ENCODE results near the gene TMEM184A.

The TMEM184A gene

GRCh38 chr7:1536455-1536742, 19.6 kb downstream of the TMEM184A start:
- Histone ChIP-seq H3K27ac (ENCODE audit: low read depth, low read length) (peak overlapping the region; percentile 99), H3K27me3 (ENCODE audit: control insufficient read depth, insufficient read depth, low read length) (no peaks in the 10 kb centered on the region), H3K4me1 (ENCODE audit: control insufficient read depth, insufficient read depth, low read length) (peaks cover 25% of the 10 kb centered on the region), H3K9ac (ENCODE audit: low read length) (peak overlapping the region; percentile 16), H3K36me3 (ENCODE audit: control insufficient read depth, insufficient read depth, low read length) (peaks cover 18% of the 10 kb centered on the region), H3K4me3 (ENCODE audit: low read length) (peak overlapping the region; percentile 72)

- no peak overlapping the region for H3K9ac ChIP-seq (ENCODE audit: low read length)
- H3K36me3 ChIP-seq (ENCODE audit: control insufficient read depth, insufficient read depth, low read length) = peaks cover 13% of the 10 kb centered on the region
- H3K4me1 ChIP-seq (ENCODE audit: control insufficient read depth, insufficient read depth, low read length) = peaks cover 26% of the 10 kb centered on the region
- no peak overlapping the region for H3K4me3 ChIP-seq (ENCODE audit: low read length)
- no peaks in the 10 kb centered on the region for H3K27me3 ChIP-seq (ENCODE audit: control insufficient read depth, insufficient read depth, low read length)
- H3K27ac ChIP-seq (ENCODE audit: low read depth, low read length) = peak overlapping the region; percentile 99
Observed at GRCh38 chr7:1535701-1536454, 20.1 kb downstream of the TMEM184A start.

- H3K4me3 ChIP-seq (ENCODE audit: low read length) = no peak overlapping the region
- no peaks in the 10 kb centered on the region for H3K27me3 ChIP-seq (ENCODE audit: control insufficient read depth, insufficient read depth, low read length)
- H3K9ac ChIP-seq (ENCODE audit: low read length) = no peak overlapping the region
- H3K27ac ChIP-seq (ENCODE audit: low read depth, low read length) = no peak overlapping the region
- peaks cover 8% of the 10 kb centered on the region for H3K36me3 ChIP-seq (ENCODE audit: control insufficient read depth, insufficient read depth, low read length)
- peaks cover 26% of the 10 kb centered on the region for H3K4me1 ChIP-seq (ENCODE audit: control insufficient read depth, insufficient read depth, low read length)
Observed at GRCh38 chr7:1535100-1535458, 20.9 kb downstream of the TMEM184A start.

- H3K4me1 ChIP-seq (ENCODE audit: control insufficient read depth, insufficient read depth, low read length) = peaks cover 26% of the 10 kb centered on the region
- H3K27me3 ChIP-seq (ENCODE audit: control insufficient read depth, insufficient read depth, low read length) = no peaks in the 10 kb centered on the region
- H3K9ac ChIP-seq (ENCODE audit: low read length) = no peak overlapping the region
- peak overlapping the region; percentile 92 for H3K27ac ChIP-seq (ENCODE audit: low read depth, low read length)
- peaks cover 3% of the 10 kb centered on the region for H3K36me3 ChIP-seq (ENCODE audit: control insufficient read depth, insufficient read depth, low read length)
- no peak overlapping the region for H3K4me3 ChIP-seq (ENCODE audit: low read length)
Observed at GRCh38 chr7:1534330-1535099, 21.5 kb downstream of the TMEM184A start.

GRCh38 chr7:1533547-1534329, 22.3 kb downstream of the TMEM184A start:
- Histone ChIP-seq H3K4me1 (ENCODE audit: control insufficient read depth, insufficient read depth, low read length) (peaks cover 26% of the 10 kb centered on the region), H3K27me3 (ENCODE audit: control insufficient read depth, insufficient read depth, low read length) (no peaks in the 10 kb centered on the region), H3K36me3 (ENCODE audit: control insufficient read depth, insufficient read depth, low read length) (no peaks in the 10 kb centered on the region), H3K4me3 (ENCODE audit: low read length) (peak overlapping the region; percentile 87), H3K9ac (ENCODE audit: low read length) (peak overlapping the region; percentile 70), H3K27ac (ENCODE audit: low read depth, low read length) (peak overlapping the region; percentile 92)

- Histone ChIP-seq H3K4me1 (ENCODE audit: control insufficient read depth, insufficient read depth, low read length) (peaks cover 22% of the 10 kb centered on the region), H3K27ac (ENCODE audit: low read depth, low read length) (peak overlapping the region; percentile 92), H3K9ac (ENCODE audit: low read length) (peak overlapping the region; percentile 70), H3K27me3 (ENCODE audit: control insufficient read depth, insufficient read depth, low read length) (no peaks in the 10 kb centered on the region), H3K36me3 (ENCODE audit: control insufficient read depth, insufficient read depth, low read length) (no peaks in the 10 kb centered on the region), H3K4me3 (ENCODE audit: low read length) (peak overlapping the region; percentile 87)
Observed at GRCh38 chr7:1533255-1533546, 22.8 kb downstream of the TMEM184A start.

- peaks cover 21% of the 10 kb centered on the region for H3K4me1 ChIP-seq (ENCODE audit: control insufficient read depth, insufficient read depth, low read length)
- H3K4me3 ChIP-seq (ENCODE audit: low read length) = peak overlapping the region; percentile 87
Observed at GRCh38 chr7:1532456-1533254, 23.4 kb downstream of the TMEM184A start.

GRCh38 chr7:1531979-1532455, 24.0 kb downstream of the TMEM184A start:
- peaks cover 20% of the 10 kb centered on the region for H3K4me1 ChIP-seq (ENCODE audit: control insufficient read depth, insufficient read depth, low read length)
- no peaks in the 10 kb centered on the region for H3K27me3 ChIP-seq (ENCODE audit: control insufficient read depth, insufficient read depth, low read length)
- no peaks in the 10 kb centered on the region for H3K36me3 ChIP-seq (ENCODE audit: control insufficient read depth, insufficient read depth, low read length)
- H3K9ac ChIP-seq (ENCODE audit: low read length) = peak overlapping the region; percentile 20
- H3K4me3 ChIP-seq (ENCODE audit: low read length) = peak overlapping the region; percentile 87
- H3K27ac ChIP-seq (ENCODE audit: low read depth, low read length) = peak overlapping the region; percentile 92

More at GRCh38 chr7:1532456-1533254, 23.4 kb downstream of the TMEM184A start:
- no peaks in the 10 kb centered on the region for H3K36me3 ChIP-seq (ENCODE audit: control insufficient read depth, insufficient read depth, low read length)
- no peaks in the 10 kb centered on the region for H3K27me3 ChIP-seq (ENCODE audit: control insufficient read depth, insufficient read depth, low read length)
- peak overlapping the region; percentile 70 for H3K9ac ChIP-seq (ENCODE audit: low read length)
- peak overlapping the region; percentile 92 for H3K27ac ChIP-seq (ENCODE audit: low read depth, low read length)

- no peaks in the 10 kb centered on the region for H3K27me3 ChIP-seq (ENCODE audit: control insufficient read depth, insufficient read depth, low read length)
- H3K27ac ChIP-seq (ENCODE audit: low read depth, low read length) = peak overlapping the region; percentile 92
- peak overlapping the region; percentile 20 for H3K9ac ChIP-seq (ENCODE audit: low read length)
- H3K4me3 ChIP-seq (ENCODE audit: low read length) = peak overlapping the region; percentile 87
- H3K4me1 ChIP-seq (ENCODE audit: control insufficient read depth, insufficient read depth, low read length) = peaks cover 14% of the 10 kb centered on the region
- no peaks in the 10 kb centered on the region for H3K36me3 ChIP-seq (ENCODE audit: control insufficient read depth, insufficient read depth, low read length)
Observed at GRCh38 chr7:1531263-1531978, 24.6 kb downstream of the TMEM184A start.

- Histone ChIP-seq H3K4me3 (ENCODE audit: low read length) (peak overlapping the region; percentile 87), H3K4me1 (ENCODE audit: control insufficient read depth, insufficient read depth, low read length) (peaks cover 12% of the 10 kb centered on the region), H3K27ac (ENCODE audit: low read depth, low read length) (peak overlapping the region; percentile 92)
Observed at GRCh38 chr7:1530946-1531262, 25.1 kb downstream of the TMEM184A start.

GRCh38 chr7:1529383-1530116, 26.5 kb downstream of the TMEM184A start:
- H3K27me3 ChIP-seq (ENCODE audit: control insufficient read depth, insufficient read depth, low read length) = no peaks in the 10 kb centered on the region
- no peak overlapping the region for H3K27ac ChIP-seq (ENCODE audit: low read depth, low read length)
- peak overlapping the region; percentile 53 for H3K4me3 ChIP-seq (ENCODE audit: low read length)
- H3K9ac ChIP-seq (ENCODE audit: low read length) = no peak overlapping the region
- H3K4me1 ChIP-seq (ENCODE audit: control insufficient read depth, insufficient read depth, low read length) = peaks cover 12% of the 10 kb centered on the region
- H3K36me3 ChIP-seq (ENCODE audit: control insufficient read depth, insufficient read depth, low read length) = no peaks in the 10 kb centered on the region

More at GRCh38 chr7:1530946-1531262, 25.1 kb downstream of the TMEM184A start:
- no peaks in the 10 kb centered on the region for H3K27me3 ChIP-seq (ENCODE audit: control insufficient read depth, insufficient read depth, low read length)
- H3K36me3 ChIP-seq (ENCODE audit: control insufficient read depth, insufficient read depth, low read length) = no peaks in the 10 kb centered on the region
- peak overlapping the region; percentile 40 for H3K9ac ChIP-seq (ENCODE audit: low read length)

All from rectal smooth muscle tissue (tissue), 1 donor.